SK-N-MC (cell line): ENCODE measurements around the gene MORF4L2.

Experiments
- EZH2 ChIP-seq: fragments of 200-600 bp; sonication (generic); IDR thresholded peaks from one replicate; pipeline ENCODE4 v1.6.1; 2017; ENCODE audit warnings: antibody characterized with exemption
- POLR2AphosphoS5 ChIP-seq: IDR thresholded peaks from 2 replicates; pipeline ENCODE4 v1.6.1; 2012; ENCODE audit warnings: mild to moderate bottlenecking, low read depth, low read length, borderline replicate concordance

DNA sequence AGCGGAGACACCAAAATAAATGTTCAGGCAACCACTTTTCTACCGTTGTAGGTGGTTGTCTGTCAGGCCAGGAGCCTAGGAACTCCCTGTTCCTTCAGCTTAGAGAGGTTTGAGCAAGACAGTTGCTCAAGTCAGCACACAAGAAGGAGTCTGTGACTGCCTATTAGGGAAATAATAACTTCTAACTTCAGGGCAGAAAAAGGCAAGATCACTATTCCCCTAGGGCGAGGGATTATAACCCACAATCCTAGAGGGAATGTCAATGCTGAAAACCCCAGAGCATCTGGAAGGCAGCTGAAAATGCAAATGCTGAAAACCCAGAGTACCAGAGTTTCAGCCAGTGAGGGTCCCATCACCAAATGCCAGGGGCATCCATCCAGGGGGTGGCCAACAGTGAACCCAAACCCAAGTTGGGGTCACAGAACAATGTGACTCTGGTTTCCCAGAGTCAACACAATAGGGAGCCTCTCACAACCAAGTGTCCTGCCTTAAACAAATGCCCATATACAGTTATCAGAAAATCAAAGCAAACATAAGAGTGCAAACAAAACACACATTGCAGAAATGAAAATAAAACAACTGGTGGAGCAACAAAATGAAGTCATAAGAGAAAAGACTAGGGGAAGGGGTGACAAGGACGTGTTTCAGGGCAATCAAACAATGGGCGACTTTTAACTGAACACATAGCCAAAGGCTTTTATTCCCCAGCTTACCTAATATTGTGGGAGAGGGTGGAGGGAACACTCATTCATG lies 27.6 kb downstream of the MORF4L2 start:
- TF ChIP-seq POLR2AphosphoS5, result no peak
- no peak for TF ChIP-seq EZH2
